ENCODE data around the gene GEMIN2. TPM values are rescaled to one million over a fixed set of nuclear protein-coding genes. Genes with fewer than 3 reads are reported as not detected.
"Not testable (repeated sequence)": the region's sequence is repeated elsewhere in the genome, so short reads cannot be mapped to it uniquely, and the experiment has no call there.

The GEMIN2 gene
- total RNA-seq, 2 donors from 2014 or later: 8.2 to 13.3 TPM

DNA sequence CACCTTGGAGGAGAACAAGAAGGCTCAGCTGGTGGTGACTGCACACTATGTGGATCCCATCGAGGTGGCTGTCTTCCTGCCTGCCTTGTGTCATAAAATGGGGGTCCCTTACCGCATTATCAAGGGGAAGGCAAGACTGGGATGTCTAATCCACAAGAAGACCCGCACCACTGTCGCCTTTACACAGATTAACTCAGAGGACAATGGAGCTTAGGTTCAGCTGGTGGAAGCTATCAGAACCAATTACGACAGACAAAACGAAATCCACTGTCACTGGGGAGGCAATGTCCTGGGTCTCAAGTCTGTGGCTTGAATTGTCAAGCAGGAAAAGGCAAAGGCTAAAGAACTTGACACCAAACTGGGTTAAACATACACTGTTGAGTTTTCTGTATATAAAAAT is 43.4 kb downstream of the GEMIN2 start:
- Histone ChIP-seq H3K36me3 (peaks cover 10% of the 10 kb centered on the region), H3K27me3 (no peaks in the 10 kb centered on the region), H3K4me1 (no peaks in the 10 kb centered on the region), H3K4me3 (no peak overlapping the region), H3K9ac (ENCODE audit: low read depth in 2 of 2, low read length in 2 of 2) (no peak overlapping the region), H3K9me3 (no peaks in the 10 kb centered on the region), H3K27ac (no peak overlapping the region)
- intact Hi-C loops (cut with DNase I): no loop called here
- TF ChIP-seq, protein P1, sequence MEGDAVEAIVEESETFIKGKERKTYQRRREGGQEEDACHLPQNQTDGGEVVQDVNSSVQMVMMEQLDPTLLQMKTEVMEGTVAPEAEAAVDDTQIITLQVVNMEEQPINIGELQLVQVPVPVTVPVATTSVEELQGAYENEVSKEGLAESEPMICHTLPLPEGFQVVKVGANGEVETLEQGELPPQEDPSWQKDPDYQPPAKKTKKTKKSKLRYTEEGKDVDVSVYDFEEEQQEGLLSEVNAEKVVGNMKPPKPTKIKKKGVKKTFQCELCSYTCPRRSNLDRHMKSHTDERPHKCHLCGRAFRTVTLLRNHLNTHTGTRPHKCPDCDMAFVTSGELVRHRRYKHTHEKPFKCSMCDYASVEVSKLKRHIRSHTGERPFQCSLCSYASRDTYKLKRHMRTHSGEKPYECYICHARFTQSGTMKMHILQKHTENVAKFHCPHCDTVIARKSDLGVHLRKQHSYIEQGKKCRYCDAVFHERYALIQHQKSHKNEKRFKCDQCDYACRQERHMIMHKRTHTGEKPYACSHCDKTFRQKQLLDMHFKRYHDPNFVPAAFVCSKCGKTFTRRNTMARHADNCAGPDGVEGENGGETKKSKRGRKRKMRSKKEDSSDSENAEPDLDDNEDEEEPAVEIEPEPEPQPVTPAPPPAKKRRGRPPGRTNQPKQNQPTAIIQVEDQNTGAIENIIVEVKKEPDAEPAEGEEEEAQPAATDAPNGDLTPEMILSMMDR (IDR thresholded peaks at IDR 0.05): no peak
- DNase-seq: no peak

DNA sequence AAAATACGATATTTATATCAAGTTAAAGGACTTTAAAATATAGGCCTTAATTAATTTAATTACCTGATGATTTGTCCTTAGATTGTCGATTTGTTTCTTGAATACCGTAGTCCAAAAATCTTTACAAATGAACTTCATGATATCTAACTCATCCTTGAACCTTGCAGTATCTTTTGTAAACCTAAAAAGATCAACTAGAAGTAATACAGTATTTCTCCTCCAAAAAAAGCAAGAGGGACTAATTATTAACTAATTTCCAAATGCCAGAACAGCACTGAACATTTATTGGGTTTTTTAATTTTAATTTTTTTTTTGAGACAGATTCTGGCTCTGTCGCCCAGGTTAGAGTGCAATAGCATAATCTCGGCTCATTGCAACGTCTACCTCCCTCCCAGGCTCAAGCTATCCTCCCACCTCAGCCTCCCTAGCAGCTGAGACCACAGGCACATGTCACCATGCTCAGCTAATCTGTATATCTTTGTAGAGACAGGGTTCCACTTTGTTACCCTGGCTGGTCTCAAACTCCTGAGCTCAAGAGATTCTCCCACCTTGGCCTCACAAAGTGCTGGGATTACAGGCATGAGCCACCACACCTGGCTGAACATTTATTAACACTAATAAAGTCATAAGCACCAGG is 44.2 kb downstream of the GEMIN2 start:
- intact Hi-C loops (cut with DNase I): no loop called here
- TF ChIP-seq, protein P1 (IDR thresholded peaks at IDR 0.05): no peak
- H3K27me3 ChIP-seq: no peaks in the 10 kb centered on the region
- no peak overlapping the region for H3K9ac ChIP-seq (ENCODE audit: low read depth in 2 of 2, low read length in 2 of 2)
- H3K4me1 ChIP-seq: no peaks in the 10 kb centered on the region
- no peak for DNase-seq
- no peak overlapping the region for H3K4me3 ChIP-seq
- no peaks in the 10 kb centered on the region for H3K9me3 ChIP-seq
- H3K27ac ChIP-seq: no peak overlapping the region
- H3K36me3 ChIP-seq: peaks cover 8% of the 10 kb centered on the region

DNA sequence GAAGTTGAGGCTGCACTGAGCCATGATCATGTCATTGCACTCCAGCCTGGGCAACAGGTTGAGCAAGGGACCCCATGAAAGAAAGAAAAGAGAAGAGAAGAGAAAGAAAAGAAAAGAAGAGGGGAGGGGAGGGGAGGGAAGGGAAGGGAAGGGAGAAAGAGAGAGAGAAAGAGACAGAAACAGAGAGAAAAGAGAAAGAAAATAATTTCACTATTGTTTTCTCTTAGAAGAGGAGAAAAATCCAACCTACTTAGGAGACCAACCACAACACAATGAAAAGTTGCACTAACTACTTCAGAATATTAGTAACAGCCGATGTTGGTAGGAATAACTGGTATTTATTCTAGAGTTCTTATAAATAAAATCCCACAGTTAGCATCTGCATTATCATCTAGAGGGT is 46.4 kb downstream of the GEMIN2 start:
- Histone ChIP-seq H3K27ac (no peak overlapping the region), H3K9me3 (no peaks in the 10 kb centered on the region), H3K36me3 (no peaks in the 10 kb centered on the region), H3K27me3 (no peaks in the 10 kb centered on the region), H3K4me3 (no peak overlapping the region), H3K9ac (ENCODE audit: low read depth in 2 of 2, low read length in 2 of 2) (no peak overlapping the region), H3K4me1 (no peaks in the 10 kb centered on the region)
- TF ChIP-seq, protein P1 (IDR thresholded peaks at IDR 0.05): no peak
- intact Hi-C loops (cut with DNase I): no loop called here
- no peak for DNase-seq

DNA sequence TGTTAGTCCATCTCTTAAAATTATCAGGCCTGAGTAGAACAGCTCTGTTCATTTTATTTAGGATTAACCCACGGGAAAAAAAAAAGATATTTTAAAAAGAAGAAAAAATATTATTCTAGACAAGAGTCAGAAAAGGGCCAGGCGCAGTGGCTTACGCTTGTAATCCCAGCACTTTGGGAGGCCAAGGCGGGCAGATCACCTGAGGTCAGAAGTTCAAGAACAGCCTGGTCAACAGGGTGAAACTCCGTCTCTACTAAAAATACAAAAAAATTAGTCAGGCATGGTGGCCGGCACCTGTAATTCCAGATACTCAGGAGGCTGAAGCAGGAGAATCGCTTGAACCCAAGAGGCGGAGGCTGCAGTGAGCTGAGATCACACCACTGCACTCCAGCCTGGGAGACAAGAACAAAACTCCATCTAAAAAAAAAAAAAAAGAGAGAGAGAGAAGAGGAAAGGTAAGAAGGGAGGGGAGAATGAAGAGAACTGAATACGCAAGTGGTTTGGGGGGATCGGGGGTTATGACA is 53.7 kb downstream of the GEMIN2 start:
- intact Hi-C loops (cut with DNase I): loop anchor here (5.0 kb wide), 1 partner anchor 264 kb away; the partner anchor contains the start of gene FBXO33
- not testable (repeated sequence) for H3K27ac ChIP-seq; H3K27me3 ChIP-seq; H3K9me3 ChIP-seq; H3K36me3 ChIP-seq; DNase-seq; H3K9ac ChIP-seq (ENCODE audit: low read depth in 2 of 2, low read length in 2 of 2); H3K4me3 ChIP-seq
- peaks cover 13% of the 10 kb centered on the region for H3K4me1 ChIP-seq

DNA sequence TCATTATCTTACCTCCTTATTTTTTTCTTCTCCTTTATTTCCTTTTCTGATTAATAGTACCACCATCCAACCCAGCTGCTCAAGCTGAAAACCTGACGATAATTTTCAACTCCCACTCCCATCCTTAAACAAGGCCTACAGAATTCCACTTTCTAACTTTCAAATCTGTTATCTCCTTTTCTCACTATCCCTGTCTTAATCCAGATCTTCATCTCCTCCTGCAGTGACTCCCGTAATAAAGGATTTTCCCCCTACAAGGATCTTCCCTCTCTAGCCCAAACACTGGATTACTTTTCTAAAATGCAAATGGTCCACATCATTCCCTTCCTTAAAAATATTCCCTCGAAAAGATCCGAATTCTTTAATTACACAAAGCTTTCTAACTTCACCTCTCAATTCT is 54.5 kb downstream of the GEMIN2 start:
- TF ChIP-seq, protein P1 (IDR thresholded peaks at IDR 0.05): no peak
- no peak for DNase-seq
- H3K36me3 ChIP-seq: no peaks in the 10 kb centered on the region
- peak overlapping the region in 1 of 2 donors; percentile 26 for H3K9ac ChIP-seq (ENCODE audit: low read depth in 2 of 2, low read length in 2 of 2)
- H3K4me1 ChIP-seq: peaks cover 13% of the 10 kb centered on the region
- no peaks in the 10 kb centered on the region for H3K9me3 ChIP-seq
- H3K27ac ChIP-seq: no peak overlapping the region
- H3K4me3 ChIP-seq: no peak overlapping the region
- no peaks in the 10 kb centered on the region for H3K27me3 ChIP-seq
- intact Hi-C loops (cut with DNase I): loop anchor here (5.0 kb wide), 1 partner anchor 264 kb away; the partner anchor contains the start of gene FBXO33

DNA sequence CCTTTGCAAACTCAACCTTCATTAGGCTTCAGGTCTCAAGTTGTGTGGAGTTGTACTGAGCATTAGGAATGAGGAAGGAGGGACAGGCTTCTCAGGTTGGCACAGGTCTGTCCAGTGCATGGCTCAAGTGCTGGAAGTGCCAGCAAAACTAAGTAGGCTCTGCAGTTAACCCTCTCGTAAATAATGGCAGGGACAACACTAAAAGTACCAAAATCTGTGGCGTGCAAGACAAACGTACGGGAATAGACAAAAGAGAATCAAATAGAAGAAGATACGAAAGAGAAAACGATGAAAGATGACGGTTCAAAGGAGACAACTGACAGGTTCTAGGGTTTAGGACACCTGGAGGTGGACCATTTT is 55.4 kb downstream of the GEMIN2 start:
- peak; percentile 24 for DNase-seq
- H3K4me1 ChIP-seq: peaks cover 13% of the 10 kb centered on the region
- peak overlapping the region; percentile 89 to 90 for H3K9ac ChIP-seq (ENCODE audit: low read depth in 2 of 2, low read length in 2 of 2)
- peak overlapping the region; percentile 93 for H3K27ac ChIP-seq
- H3K4me3 ChIP-seq: peak overlapping the region; percentile 58
- intact Hi-C loops (cut with DNase I): loop anchor here (5.0 kb wide), 1 partner anchor 263 kb away; the partner anchor contains the start of gene FBXO33
- TF ChIP-seq, protein P1 (IDR thresholded peaks at IDR 0.05): no peak
- no peaks in the 10 kb centered on the region for H3K9me3 ChIP-seq
- no peaks in the 10 kb centered on the region for H3K36me3 ChIP-seq
- no peaks in the 10 kb centered on the region for H3K27me3 ChIP-seq

Data from colonic mucosa (tissue), 4 donors.